ENCODE results near the gene DUSP6.

The DUSP6 gene

GRCh38 chr12:89372584-89373370 is 20.5 kb upstream of the DUSP6 start:
- H3K36me3 ChIP-seq (replicated peaks; ENCODE audit: insufficient read depth, low read length): no peaks in the 10 kb centered on the region
- H3F3A ChIP-seq (ENCODE audit: insufficient read depth, low read length): no peaks in the 10 kb centered on the region
- no peak overlapping the region for H3K27ac ChIP-seq (ENCODE audit: low read length)
- TF ChIP-seq, protein P1, sequence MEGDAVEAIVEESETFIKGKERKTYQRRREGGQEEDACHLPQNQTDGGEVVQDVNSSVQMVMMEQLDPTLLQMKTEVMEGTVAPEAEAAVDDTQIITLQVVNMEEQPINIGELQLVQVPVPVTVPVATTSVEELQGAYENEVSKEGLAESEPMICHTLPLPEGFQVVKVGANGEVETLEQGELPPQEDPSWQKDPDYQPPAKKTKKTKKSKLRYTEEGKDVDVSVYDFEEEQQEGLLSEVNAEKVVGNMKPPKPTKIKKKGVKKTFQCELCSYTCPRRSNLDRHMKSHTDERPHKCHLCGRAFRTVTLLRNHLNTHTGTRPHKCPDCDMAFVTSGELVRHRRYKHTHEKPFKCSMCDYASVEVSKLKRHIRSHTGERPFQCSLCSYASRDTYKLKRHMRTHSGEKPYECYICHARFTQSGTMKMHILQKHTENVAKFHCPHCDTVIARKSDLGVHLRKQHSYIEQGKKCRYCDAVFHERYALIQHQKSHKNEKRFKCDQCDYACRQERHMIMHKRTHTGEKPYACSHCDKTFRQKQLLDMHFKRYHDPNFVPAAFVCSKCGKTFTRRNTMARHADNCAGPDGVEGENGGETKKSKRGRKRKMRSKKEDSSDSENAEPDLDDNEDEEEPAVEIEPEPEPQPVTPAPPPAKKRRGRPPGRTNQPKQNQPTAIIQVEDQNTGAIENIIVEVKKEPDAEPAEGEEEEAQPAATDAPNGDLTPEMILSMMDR (IDR thresholded peaks at IDR 0.05; ENCODE audit: low read length): no peak
- no peak for TF ChIP-seq EZH2 (optimal IDR thresholded peaks at IDR 0.05; ENCODE audit: low read depth, low read length)
- no peak for TF ChIP-seq EZH2phosphoT487 (IDR thresholded peaks at IDR 0.05; ENCODE audit: low read length)
- H3K27me3 ChIP-seq (replicated peaks; ENCODE audit: insufficient read depth, low read length): no peaks in the 10 kb centered on the region
- H3K4me1 ChIP-seq (ENCODE audit: low read length): no peaks in the 10 kb centered on the region
- no peaks in the 10 kb centered on the region for H4K20me1 ChIP-seq (ENCODE audit: insufficient read depth, low read length)
- H3K9me3 ChIP-seq (replicated peaks; ENCODE audit: insufficient read depth, low read length): no peaks in the 10 kb centered on the region
- H3K9me2 ChIP-seq (replicated peaks; ENCODE audit: insufficient read depth, low read length): no peaks in the 10 kb centered on the region
- no peak overlapping the region for H3K9ac ChIP-seq (ENCODE audit: low read length)
- no peak for DNase-seq
- H3K79me2 ChIP-seq (ENCODE audit: low read length): no peaks in the 10 kb centered on the region
- no peak overlapping the region for H3K4me3 ChIP-seq (ENCODE audit: low read length)
- no peak overlapping the region for H3K4me2 ChIP-seq (ENCODE audit: low read depth, low read length)
- H2AFZ ChIP-seq (ENCODE audit: low read length): no peak overlapping the region

DNA sequence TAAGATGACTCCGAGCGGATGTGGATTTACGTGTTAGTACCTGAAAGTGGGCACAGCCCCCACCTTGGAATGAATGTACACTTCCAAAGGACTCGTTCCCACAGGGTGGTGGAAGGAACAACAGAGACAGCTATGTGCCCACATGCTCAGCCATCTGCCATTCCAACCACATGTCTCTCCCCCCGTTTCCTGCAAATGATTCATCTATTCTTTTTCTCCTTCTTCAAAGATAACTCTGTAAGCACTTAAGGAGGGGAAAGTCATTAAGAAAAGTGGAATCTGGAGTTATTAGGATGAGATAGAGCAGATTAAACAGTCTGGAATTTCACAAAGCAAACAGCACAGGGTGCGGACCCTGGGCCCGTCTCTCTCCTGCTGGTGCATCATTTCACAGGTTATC is 18.5 kb upstream of the DUSP6 start:
- Histone ChIP-seq H3K9ac (ENCODE audit: low read length) (no peak overlapping the region), H3K9me2 (replicated peaks; ENCODE audit: insufficient read depth, low read length) (no peaks in the 10 kb centered on the region), H3K4me1 (ENCODE audit: low read length) (no peaks in the 10 kb centered on the region), H3F3A (ENCODE audit: insufficient read depth, low read length) (no peaks in the 10 kb centered on the region), H2AFZ (ENCODE audit: low read length) (no peak overlapping the region), H3K4me2 (ENCODE audit: low read depth, low read length) (no peak overlapping the region), H3K79me2 (ENCODE audit: low read length) (no peaks in the 10 kb centered on the region), H4K20me1 (ENCODE audit: insufficient read depth, low read length) (no peaks in the 10 kb centered on the region), H3K4me3 (ENCODE audit: low read length) (no peak overlapping the region), H3K36me3 (replicated peaks; ENCODE audit: insufficient read depth, low read length) (no peaks in the 10 kb centered on the region), H3K27ac (ENCODE audit: low read length) (no peak overlapping the region), H3K27me3 (replicated peaks; ENCODE audit: insufficient read depth, low read length) (no peaks in the 10 kb centered on the region), H3K9me3 (replicated peaks; ENCODE audit: insufficient read depth, low read length) (no peaks in the 10 kb centered on the region)
- no peak for DNase-seq
- TF ChIP-seq EZH2phosphoT487 (IDR thresholded peaks at IDR 0.05; ENCODE audit: low read length) (no peak), EZH2 (optimal IDR thresholded peaks at IDR 0.05; ENCODE audit: low read depth, low read length) (no peak)
- TF ChIP-seq, protein P1 (IDR thresholded peaks at IDR 0.05; ENCODE audit: low read length): no peak

DNA sequence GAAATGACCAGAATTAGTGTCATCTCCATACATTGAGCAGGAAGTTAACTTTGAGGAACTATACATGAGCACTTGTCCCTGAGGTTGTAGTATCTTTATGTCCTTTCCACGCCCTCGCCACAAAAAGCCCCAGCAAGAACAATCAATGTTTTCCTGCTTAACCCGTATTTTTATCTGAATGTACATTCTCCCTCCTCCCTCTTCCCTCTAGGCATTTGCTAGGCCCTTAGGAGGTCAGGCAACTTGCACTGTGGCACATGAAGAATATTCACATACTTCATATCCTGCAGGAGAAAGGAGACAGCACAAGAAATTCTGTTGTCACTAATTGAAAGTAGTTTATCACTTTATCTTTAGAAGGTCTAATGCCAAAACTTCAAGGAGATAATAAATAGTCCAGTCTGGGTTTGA is 18.1 kb upstream of the DUSP6 start:
- H3F3A ChIP-seq (ENCODE audit: insufficient read depth, low read length): no peaks in the 10 kb centered on the region
- no peak for DNase-seq
- no peaks in the 10 kb centered on the region for H3K9me2 ChIP-seq (replicated peaks; ENCODE audit: insufficient read depth, low read length)
- no peaks in the 10 kb centered on the region for H3K79me2 ChIP-seq (ENCODE audit: low read length)
- H4K20me1 ChIP-seq (ENCODE audit: insufficient read depth, low read length): no peaks in the 10 kb centered on the region
- no peak overlapping the region for H2AFZ ChIP-seq (ENCODE audit: low read length)
- no peak overlapping the region for H3K27ac ChIP-seq (ENCODE audit: low read length)
- no peaks in the 10 kb centered on the region for H3K4me1 ChIP-seq (ENCODE audit: low read length)
- no peaks in the 10 kb centered on the region for H3K9me3 ChIP-seq (replicated peaks; ENCODE audit: insufficient read depth, low read length)
- no peak overlapping the region for H3K9ac ChIP-seq (ENCODE audit: low read length)
- no peaks in the 10 kb centered on the region for H3K36me3 ChIP-seq (replicated peaks; ENCODE audit: insufficient read depth, low read length)
- H3K4me2 ChIP-seq (ENCODE audit: low read depth, low read length): no peak overlapping the region
- no peak overlapping the region for H3K4me3 ChIP-seq (ENCODE audit: low read length)
- H3K27me3 ChIP-seq (replicated peaks; ENCODE audit: insufficient read depth, low read length): no peaks in the 10 kb centered on the region
- TF ChIP-seq, protein P1 (IDR thresholded peaks at IDR 0.05; ENCODE audit: low read length): no peak
- no peak for TF ChIP-seq EZH2phosphoT487 (IDR thresholded peaks at IDR 0.05; ENCODE audit: low read length)
- no peak for TF ChIP-seq EZH2 (optimal IDR thresholded peaks at IDR 0.05; ENCODE audit: low read depth, low read length)
